IMR-90 (cell line): ENCODE data around the gene HORMAD2. TPM values are rescaled to one million over a fixed set of nuclear protein-coding genes. Genes with fewer than 3 reads are reported as not detected.

Source experiments
- ATAC-seq: fragments of 200-7000 bp; cut with Tn5 transposase; 2 replicates; pipeline ENCODE4 v1.9.1; 2020; ENCODE audit warnings: low read depth, mild to moderate bottlenecking, moderate library complexity
- BruUV-seq: library from RNA; stranded (reverse); fragments of 400-500 nt; replicated peaks from 2 replicates; lab custom pipeline; 2021; lab: Mats Ljungman, UMichigan
- CTCF ChIA-PET: fragments of 300-600 bp; formaldehyde crosslinking; extraction: SDS; loops from one replicate; lab custom pipeline; 2021; ENCODE audit warnings: antibody characterized with exemption; lab: Yijun Ruan, JAX
- POLR2A ChIA-PET: fragments of 300-600 bp; sonication (Branson Sonifier 250); formaldehyde crosslinking; loops from one replicate; lab custom pipeline; 2022; ENCODE audit warnings: antibody characterized with exemption; ENCODE audit not compliant: unreplicated experiment; lab: Charles Lee
- DNase-seq: peaks from one replicate; pipeline ENCODE4 v3.0.0; 2013
- H2AFZ ChIP-seq: replicated peaks from 2 replicates; pipeline ENCODE3; 2013; ENCODE audit warnings: low read length, mild to moderate bottlenecking; ENCODE audit not compliant: poor library complexity
- H2AK5ac ChIP-seq: 2 replicates; pipeline ENCODE4 v1.6.1; 2013; ENCODE audit warnings: low read depth, low read length, inconsistent platforms
- H2AK9ac ChIP-seq: replicated peaks from 2 replicates; pipeline ENCODE3; 2013; ENCODE audit warnings: mild to moderate bottlenecking, low read depth, low read length, moderate library complexity; ENCODE audit not compliant: poor library complexity
- H2BK120ac ChIP-seq: 2 replicates; pipeline ENCODE4 v1.6.1; 2013; ENCODE audit warnings: low read depth, low read length, inconsistent platforms
- H2BK15ac ChIP-seq: 3 replicates; pipeline ENCODE4 v1.6.1; 2013; ENCODE audit warnings: low read depth, low read length, inconsistent platforms
- H2BK20ac ChIP-seq: 2 replicates; pipeline ENCODE4 v1.6.1; 2013; ENCODE audit warnings: low read depth, mild to moderate bottlenecking, inconsistent platforms, low read length, moderate library complexity
- H2BK5ac ChIP-seq: 2 replicates; pipeline ENCODE4 v1.6.1; 2013; ENCODE audit warnings: mild to moderate bottlenecking, low read depth, low read length, inconsistent platforms; ENCODE audit not compliant: poor library complexity, severe bottlenecking
- H3K14ac ChIP-seq: replicated peaks from 2 replicates; pipeline ENCODE4 v1.6.1; 2013; ENCODE audit warnings: low read depth, low read length, inconsistent platforms
- H3K18ac ChIP-seq: 2 replicates; pipeline ENCODE4 v1.6.1; 2013; ENCODE audit warnings: low read depth, low read length, control low read depth
- H3K23ac ChIP-seq: 2 replicates; pipeline ENCODE4 v1.6.1; 2013; ENCODE audit warnings: low read depth, low read length, inconsistent platforms
- H3K27ac ChIP-seq: 2 replicates; pipeline ENCODE4 v1.5.1; 2013; ENCODE audit warnings: mild to moderate bottlenecking, control low read depth, low read length; ENCODE audit not compliant: insufficient read depth
- H3K27me3 ChIP-seq: 2 replicates; pipeline ENCODE4 v1.6.1; 2013; ENCODE audit warnings: low read length; ENCODE audit not compliant: control insufficient read depth, insufficient read depth
- H3K36me3 ChIP-seq: 2 replicates; pipeline ENCODE4 v1.6.1; 2013; ENCODE audit warnings: low read length, mixed read lengths; ENCODE audit not compliant: control insufficient read depth, insufficient read depth
- H3K4ac ChIP-seq: 2 replicates; pipeline ENCODE4 v1.6.1; 2013; ENCODE audit warnings: low read depth, low read length, inconsistent platforms
- H3K4me1 ChIP-seq: 2 replicates; pipeline ENCODE4 v1.6.1; 2013; ENCODE audit warnings: low read length, mixed read lengths; ENCODE audit not compliant: control insufficient read depth, insufficient read depth
- H3K4me2 ChIP-seq: 2 replicates; pipeline ENCODE4 v1.6.1; 2013; ENCODE audit warnings: low read depth, mild to moderate bottlenecking, control low read depth, low read length, moderate library complexity
- H3K4me3 ChIP-seq: 2 replicates; pipeline ENCODE4 v1.5.1; 2013; ENCODE audit warnings: low read depth, mild to moderate bottlenecking, control low read depth, low read length, moderate library complexity; ENCODE audit not compliant: insufficient read depth
- H3K56ac ChIP-seq: 2 replicates; pipeline ENCODE4 v1.6.1; 2013; ENCODE audit warnings: low read length, inconsistent platforms; ENCODE audit not compliant: insufficient read depth; ENCODE audit errors: extremely low read depth
- H3K79me1 ChIP-seq, 2 experiments: 2 replicates each; pipeline ENCODE4 v1.6.1; 2013; ENCODE audit warnings: low read length in 2 of 2, inconsistent platforms in 1 of 2, low read depth in 1 of 2
- H3K9ac ChIP-seq: 2 replicates; pipeline ENCODE4 v1.6.1; 2013; ENCODE audit warnings: low read depth, low read length, control low read depth
- H3K9me1 ChIP-seq: 2 replicates; pipeline ENCODE4 v1.6.1; 2013; ENCODE audit warnings: low read length, inconsistent platforms; ENCODE audit not compliant: insufficient read depth
- H3K9me3 ChIP-seq: 2 replicates; pipeline ENCODE4 v1.6.1; 2013; ENCODE audit warnings: low read length; ENCODE audit not compliant: control insufficient read depth, insufficient read depth
- H4K20me1 ChIP-seq: 2 replicates; pipeline ENCODE4 v1.6.1; 2013; ENCODE audit warnings: low read length, inconsistent platforms; ENCODE audit not compliant: insufficient read depth
- H4K5ac ChIP-seq: 2 replicates; pipeline ENCODE4 v1.6.1; 2013; ENCODE audit warnings: mild to moderate bottlenecking, low read depth, low read length, control low read depth
- H4K8ac ChIP-seq, 2 experiments: 2 replicates each; pipeline ENCODE4 v1.6.1; 2013; ENCODE audit warnings: low read depth in 2 of 2, low read length in 2 of 2, control low read depth in 1 of 2, inconsistent platforms in 1 of 2
- H4K91ac ChIP-seq: 2 replicates; pipeline ENCODE4 v1.6.1; 2013; ENCODE audit warnings: low read depth, low read length, inconsistent platforms; ENCODE audit not compliant: insufficient read depth
- MAZ ChIP-seq: IDR thresholded peaks from 2 replicates; pipeline ENCODE4 v1.6.1; 2012; ENCODE audit warnings: low read depth, mild to moderate bottlenecking, low read length, improper control_type of control experiment, moderate library complexity, borderline replicate concordance
- WGBS, 2 experiments: methylation state at CpG; one replicate each; pipeline versions ENCODE4 v1.1.5 to v1.1.7; 2013; ENCODE audit warnings: missing lambda C conversion rate in 2 of 2; ENCODE audit not compliant: insufficient read length in 1 of 2; ENCODE audit errors: extremely low coverage in 2 of 2; 5-methylcytosine and 5-hydroxymethylcytosine counted together
- dilution Hi-C: fragments of 300-500 bp; cut with HindIII; formaldehyde crosslinking; loops from one replicate; pipeline ENCODE4 v1.14.3; 2018; ENCODE audit warnings: low sequenced_read_pairs; ENCODE audit not compliant: unreplicated experiment
- in situ Hi-C: fragments of 300-500 bp; cut with MboI; formaldehyde crosslinking; loops from 3 replicates; pipeline ENCODE4 v1.14.3; 2019; ENCODE audit warnings: low sequenced_read_pairs, inconsistent platforms, mixed read lengths
- intact Hi-C: fragments of 100-400 bp; cut with micrococcal nuclease; formaldehyde crosslinking; loops from 2 replicates; pipeline ENCODE4 v1.10.0; 2022
- polyA plus RNA-seq, 3 experiments: library from polyadenylated mRNA; depleted of rRNA; stranded (reverse); fragments of >200 nt; gene quantifications; 2 replicates each; pipeline ENCODE4 v1.2.3, GENCODE V29; 2012; ENCODE audit warnings: low replicate concordance in 1 of 3
- total RNA-seq: library from RNA; depleted of rRNA; stranded (reverse); fragments of >200 nt; gene quantifications from 2 replicates; pipeline ENCODE4 v1.2.3, GENCODE V29; 2012

The HORMAD2 gene
- total and polyA plus RNA-seq, 2 of the 4 experiments (the other 2 are of a cell fraction) = not detected

DNA sequence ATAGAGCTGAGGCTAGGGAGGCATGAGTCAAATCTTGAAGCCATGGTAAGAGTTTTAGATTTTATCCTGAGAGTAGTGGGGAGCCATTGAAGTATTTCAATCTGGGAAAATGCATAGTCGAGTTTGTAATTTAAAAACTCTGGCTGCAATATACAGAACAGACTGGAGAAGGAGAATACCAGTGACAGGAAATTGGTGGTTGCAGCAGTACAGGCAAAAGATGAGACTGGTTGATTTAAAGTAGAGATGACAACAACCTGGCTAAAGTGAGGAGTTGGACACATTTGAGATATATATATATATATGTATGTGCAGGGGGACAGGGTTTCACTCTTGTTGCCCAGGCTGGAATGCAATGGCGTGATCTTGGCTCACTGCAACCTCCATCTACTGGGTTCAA, 6.2 kb downstream of the HORMAD2 start:
- 83% methylated on average over 1 of the region's 2 CpGs; no CpG with 5 or more reads in 1 of the 2 experiments for WGBS, 2 experiments

More for the DNA sequence above, 6.2 kb downstream of the HORMAD2 start:
- Histone ChIP-seq H3K23ac (no peak overlapping the region), H2BK20ac (no peak overlapping the region), H2BK5ac (no peak overlapping the region), H3K79me1 (no peaks in the 10 kb centered on the region), H2AK9ac (no peak overlapping the region), H2BK15ac (no peak overlapping the region), H3K27ac (no peak overlapping the region), H3K4ac (no peak overlapping the region), H3K56ac (no peak overlapping the region), H3K36me3 (no peaks in the 10 kb centered on the region), H3K9ac (no peak overlapping the region), H4K8ac (no peak overlapping the region), H3K4me1 (no peaks in the 10 kb centered on the region), H3K9me3 (no peaks in the 10 kb centered on the region; the same call in 1 of the 2 replicates), H3K9me1 (no peaks in the 10 kb centered on the region), H3K18ac (no peak overlapping the region), H3K14ac (no peak overlapping the region), H3K4me3 (no peak overlapping the region), H4K5ac (no peak overlapping the region), H4K20me1 (no peaks in the 10 kb centered on the region), H2AFZ (no peak overlapping the region), H3K27me3 (0 out of 2 replicates have a peak, but pooled peaks cover 2% of the 10 kb centered on the region), H4K91ac (no peak overlapping the region), H2BK120ac (no peak overlapping the region), H2AK5ac (no peak overlapping the region), H3K4me2 (no peak overlapping the region)
- POLR2A ChIA-PET = no interaction called here
- in situ Hi-C loops = loop anchor here (10.0 kb wide), 1 partner anchor 452 kb away; no protein-coding TSS in a partner anchor
- CTCF ChIA-PET = no interaction called here
- dilution Hi-C loops = no loop called here
- TF ChIP-seq MAZ = no peak
- no TSS peak for BruUV-seq
- intact Hi-C loops = loop anchor here (5.0 kb wide), 1 partner anchor 384 kb away; no protein-coding TSS in a partner anchor
- DNase-seq (no peak), ATAC-seq (no peak)
